Measurements from ENCODE around the gene GLYATL1.

GLYATL1 gene

DNA sequence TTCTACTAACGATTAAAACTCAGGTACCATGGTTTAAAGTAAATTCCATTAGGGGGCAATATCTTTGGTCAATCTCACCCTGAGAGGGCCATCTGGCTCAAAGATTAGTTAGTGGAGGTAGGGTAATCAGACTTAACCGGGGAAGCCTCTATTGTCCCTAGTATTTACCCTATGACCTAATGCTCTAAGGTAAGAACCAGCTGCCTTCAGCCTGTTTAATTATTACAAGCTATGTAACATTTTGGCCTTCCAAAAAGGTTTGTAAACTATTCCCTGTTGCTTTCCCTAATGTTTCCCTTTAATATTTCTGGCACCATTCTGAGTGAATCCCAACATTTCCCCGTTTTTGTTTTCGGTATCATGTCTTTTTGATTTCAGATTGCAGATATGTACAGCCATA is 15.1 kb upstream of the GLYATL1 start:
- no peaks in the 10 kb centered on the region for H3K27me3 ChIP-seq (ENCODE audit: insufficient read depth, low read length, poor library complexity, severe bottlenecking)
- no peaks in the 10 kb centered on the region for H3K9me2 ChIP-seq (replicated peaks; ENCODE audit: low read depth, low read length)
- no peak overlapping the region for H2AFZ ChIP-seq (ENCODE audit: low read length)
- no peaks in the 10 kb centered on the region for H3F3A ChIP-seq (ENCODE audit: low read depth)
- no peaks in the 10 kb centered on the region for H3K36me3 ChIP-seq (ENCODE audit: insufficient read depth, low read length)
- H3K9me3 ChIP-seq (ENCODE audit: insufficient read depth, low read depth, low read length), result no peaks in the 10 kb centered on the region
- no peaks in the 10 kb centered on the region for H4K20me1 ChIP-seq (ENCODE audit: insufficient read depth, low read length, poor library complexity, severe bottlenecking)
- no peak overlapping the region for H3K4me3 ChIP-seq (ENCODE audit: low read length, poor library complexity, severe bottlenecking)
- no peak overlapping the region for H3K4me2 ChIP-seq (ENCODE audit: low read depth, low read length, poor library complexity, severe bottlenecking)
- H3K79me2 ChIP-seq (ENCODE audit: insufficient read depth, low read length), result no peaks in the 10 kb centered on the region
- no peak for TF ChIP-seq EZH2phosphoT487 (IDR thresholded peaks at IDR 0.05; ENCODE audit: borderline replicate concordance)
- TF ChIP-seq, protein P1, sequence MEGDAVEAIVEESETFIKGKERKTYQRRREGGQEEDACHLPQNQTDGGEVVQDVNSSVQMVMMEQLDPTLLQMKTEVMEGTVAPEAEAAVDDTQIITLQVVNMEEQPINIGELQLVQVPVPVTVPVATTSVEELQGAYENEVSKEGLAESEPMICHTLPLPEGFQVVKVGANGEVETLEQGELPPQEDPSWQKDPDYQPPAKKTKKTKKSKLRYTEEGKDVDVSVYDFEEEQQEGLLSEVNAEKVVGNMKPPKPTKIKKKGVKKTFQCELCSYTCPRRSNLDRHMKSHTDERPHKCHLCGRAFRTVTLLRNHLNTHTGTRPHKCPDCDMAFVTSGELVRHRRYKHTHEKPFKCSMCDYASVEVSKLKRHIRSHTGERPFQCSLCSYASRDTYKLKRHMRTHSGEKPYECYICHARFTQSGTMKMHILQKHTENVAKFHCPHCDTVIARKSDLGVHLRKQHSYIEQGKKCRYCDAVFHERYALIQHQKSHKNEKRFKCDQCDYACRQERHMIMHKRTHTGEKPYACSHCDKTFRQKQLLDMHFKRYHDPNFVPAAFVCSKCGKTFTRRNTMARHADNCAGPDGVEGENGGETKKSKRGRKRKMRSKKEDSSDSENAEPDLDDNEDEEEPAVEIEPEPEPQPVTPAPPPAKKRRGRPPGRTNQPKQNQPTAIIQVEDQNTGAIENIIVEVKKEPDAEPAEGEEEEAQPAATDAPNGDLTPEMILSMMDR (conservative IDR thresholded peaks at IDR 0.05; ENCODE audit: low read length), result no peak
- no peak overlapping the region for H3K9ac ChIP-seq (ENCODE audit: low read depth, low read length, poor library complexity, severe bottlenecking)
- H3K4me1 ChIP-seq (ENCODE audit: insufficient read depth, low read length, poor library complexity, severe bottlenecking), result peaks cover 3% of the 10 kb centered on the region

DNA sequence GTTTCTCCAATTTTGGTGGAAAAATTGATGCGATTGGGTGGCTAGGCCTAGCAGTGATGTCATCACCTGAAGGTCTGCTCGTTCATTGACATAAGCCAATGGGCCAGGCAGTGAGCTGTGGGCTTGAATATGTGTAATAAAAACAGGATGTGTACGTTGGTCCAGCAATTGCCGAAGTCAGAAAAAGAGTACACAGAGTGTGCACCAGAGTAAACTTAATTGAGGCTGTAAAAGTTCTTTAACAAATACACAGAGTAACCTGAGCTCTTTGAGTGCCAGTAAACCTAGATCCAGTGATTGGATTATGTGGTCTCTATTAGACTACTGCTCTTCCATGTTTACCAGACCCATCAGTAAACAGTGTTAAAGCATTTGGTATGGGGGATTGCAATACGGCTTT is 13.0 kb upstream of the GLYATL1 start:
- Histone ChIP-seq H2AFZ (ENCODE audit: low read length) (no peak overlapping the region), H4K20me1 (ENCODE audit: insufficient read depth, low read length, poor library complexity, severe bottlenecking) (no peaks in the 10 kb centered on the region), H3K9ac (ENCODE audit: low read depth, low read length, poor library complexity, severe bottlenecking) (no peak overlapping the region), H3K4me2 (ENCODE audit: low read depth, low read length, poor library complexity, severe bottlenecking) (no peak overlapping the region), H3K4me3 (ENCODE audit: low read length, poor library complexity, severe bottlenecking) (no peak overlapping the region), H3K9me3 (ENCODE audit: insufficient read depth, low read depth, low read length) (no peaks in the 10 kb centered on the region), H3K4me1 (ENCODE audit: insufficient read depth, low read length, poor library complexity, severe bottlenecking) (peaks cover 3% of the 10 kb centered on the region), H3F3A (ENCODE audit: low read depth) (no peaks in the 10 kb centered on the region), H3K79me2 (ENCODE audit: insufficient read depth, low read length) (no peaks in the 10 kb centered on the region), H3K27me3 (ENCODE audit: insufficient read depth, low read length, poor library complexity, severe bottlenecking) (no peaks in the 10 kb centered on the region), H3K9me2 (replicated peaks; ENCODE audit: low read depth, low read length) (no peaks in the 10 kb centered on the region), H3K36me3 (ENCODE audit: insufficient read depth, low read length) (no peaks in the 10 kb centered on the region)
- TF ChIP-seq, protein P1 (conservative IDR thresholded peaks at IDR 0.05; ENCODE audit: low read length), result no peak
- no peak for TF ChIP-seq EZH2phosphoT487 (IDR thresholded peaks at IDR 0.05; ENCODE audit: borderline replicate concordance)

GRCh38 chr11:58926695-58927094 is 12.6 kb upstream of the GLYATL1 start:
- Histone ChIP-seq H3K27me3 (ENCODE audit: insufficient read depth, low read length, poor library complexity, severe bottlenecking) (no peaks in the 10 kb centered on the region), H3K9me3 (ENCODE audit: insufficient read depth, low read depth, low read length) (no peaks in the 10 kb centered on the region), H3K9ac (ENCODE audit: low read depth, low read length, poor library complexity, severe bottlenecking) (no peak overlapping the region), H3K79me2 (ENCODE audit: insufficient read depth, low read length) (no peaks in the 10 kb centered on the region), H3K36me3 (ENCODE audit: insufficient read depth, low read length) (no peaks in the 10 kb centered on the region), H3F3A (ENCODE audit: low read depth) (no peaks in the 10 kb centered on the region), H3K9me2 (replicated peaks; ENCODE audit: low read depth, low read length) (no peaks in the 10 kb centered on the region), H3K4me2 (ENCODE audit: low read depth, low read length, poor library complexity, severe bottlenecking) (no peak overlapping the region), H3K4me3 (ENCODE audit: low read length, poor library complexity, severe bottlenecking) (no peak overlapping the region), H2AFZ (ENCODE audit: low read length) (no peak overlapping the region), H3K4me1 (ENCODE audit: insufficient read depth, low read length, poor library complexity, severe bottlenecking) (peaks cover 3% of the 10 kb centered on the region), H4K20me1 (ENCODE audit: insufficient read depth, low read length, poor library complexity, severe bottlenecking) (no peaks in the 10 kb centered on the region)
- no peak for TF ChIP-seq EZH2phosphoT487 (IDR thresholded peaks at IDR 0.05; ENCODE audit: borderline replicate concordance)
- TF ChIP-seq, protein P1 (conservative IDR thresholded peaks at IDR 0.05; ENCODE audit: low read length), result no peak

Data from Loucy (cell line).